Heart left ventricle (tissue), 13 donors: Measurements from ENCODE around the gene NSDHL.

Source experiments
- POLR2A ChIP-seq, 2 donors: fragments of 450-650 bp; IDR thresholded peaks; one replicate each; pipeline ENCODE4 v1.6.1; 2017; ENCODE audit warnings: antibody characterized with exemption in 2 of 2, mild to moderate bottlenecking in 2 of 2, moderate library complexity in 2 of 2
- TF ChIP-seq, protein P1 (sequence below), 12 donors: fragments of 200-600 bp; sonication (generic) in 4 of 12; IDR thresholded peaks; one replicate each; pipeline versions ENCODE4 v1.5.0 to v1.8.0; 2018 to 2022; ENCODE audit warnings: antibody characterized with exemption in 12 of 12, mild to moderate bottlenecking in 5 of 12
- donor health status: ischemic (EF 13 %, LVEDD 7.1; RV severe dilation, severe dysfunction).
- donor health status: DM: no; HTN: yes; CAD: no.
- donor health status: DM: no; HTN: no; CAD: no.
- donor health status: ischemic (EF 25% LVEDD 6.9; RV normal size, moderate dysfunction).
- donor health status: ischemic (EF 25% LVEDD 5.7; RV mildly dilated, moderate dysfunction).
- donor health status: ischemic (EF 35%, LVEDD 5.7; RV mildly dilated, moderate dysfunction).
- donor health status: nonischemic (EF 11% LVEDD 7.7; RV severe dilation, severe dysfunction).
- donor health status: DM: yes; HTN: yes; CAD: no.
- donor health status: PGD.
- donor health status: ischemic (EF 29% LVEDD 5.4; RV normal size, mild dysfunction).
- donor health status: nonischemic (EF 23%, LVEDD 6.1; RV moderate dilation, normal function).

DNA sequence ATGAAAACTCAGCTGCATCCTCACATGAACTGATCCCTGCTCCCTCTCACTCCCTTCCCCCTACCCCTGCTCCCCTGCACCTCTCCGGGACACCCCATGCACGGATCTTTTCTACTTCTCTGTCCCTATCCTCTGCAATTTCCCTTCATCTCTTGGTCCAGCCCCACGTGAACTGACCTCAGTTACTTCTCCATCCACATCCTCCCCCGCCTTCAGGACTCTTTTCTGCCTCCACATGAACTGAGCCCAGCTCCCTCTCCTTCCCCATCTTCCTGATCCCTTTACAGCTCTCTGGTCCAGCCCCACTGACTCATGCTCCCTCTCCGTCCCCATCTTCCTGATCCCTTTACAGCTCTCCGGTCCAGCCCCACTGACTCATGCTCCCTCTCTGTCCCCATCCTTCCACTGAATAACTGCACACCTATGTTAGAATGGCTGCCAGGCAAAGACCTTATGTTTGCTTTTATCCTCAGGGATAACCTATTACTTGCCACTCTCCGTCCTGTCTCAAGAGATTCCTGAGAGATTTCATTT, 6.0 kb upstream of the NSDHL start:
- TF ChIP-seq, protein P1, sequence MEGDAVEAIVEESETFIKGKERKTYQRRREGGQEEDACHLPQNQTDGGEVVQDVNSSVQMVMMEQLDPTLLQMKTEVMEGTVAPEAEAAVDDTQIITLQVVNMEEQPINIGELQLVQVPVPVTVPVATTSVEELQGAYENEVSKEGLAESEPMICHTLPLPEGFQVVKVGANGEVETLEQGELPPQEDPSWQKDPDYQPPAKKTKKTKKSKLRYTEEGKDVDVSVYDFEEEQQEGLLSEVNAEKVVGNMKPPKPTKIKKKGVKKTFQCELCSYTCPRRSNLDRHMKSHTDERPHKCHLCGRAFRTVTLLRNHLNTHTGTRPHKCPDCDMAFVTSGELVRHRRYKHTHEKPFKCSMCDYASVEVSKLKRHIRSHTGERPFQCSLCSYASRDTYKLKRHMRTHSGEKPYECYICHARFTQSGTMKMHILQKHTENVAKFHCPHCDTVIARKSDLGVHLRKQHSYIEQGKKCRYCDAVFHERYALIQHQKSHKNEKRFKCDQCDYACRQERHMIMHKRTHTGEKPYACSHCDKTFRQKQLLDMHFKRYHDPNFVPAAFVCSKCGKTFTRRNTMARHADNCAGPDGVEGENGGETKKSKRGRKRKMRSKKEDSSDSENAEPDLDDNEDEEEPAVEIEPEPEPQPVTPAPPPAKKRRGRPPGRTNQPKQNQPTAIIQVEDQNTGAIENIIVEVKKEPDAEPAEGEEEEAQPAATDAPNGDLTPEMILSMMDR (IDR thresholded peaks at IDR 0.05): no peak
- TF ChIP-seq POLR2A (IDR thresholded peaks at IDR 0.05): no peak
